ENCODE measurements around the gene SIMC1.
"Not testable (repeated sequence)": the region's sequence is repeated elsewhere in the genome, so short reads cannot be mapped to it uniquely, and the experiment has no call there.

The SIMC1 gene

GRCh38 chr5:176216393-176216916 is 21.8 kb upstream of the SIMC1 start:
- DNase-seq: not testable (repeated sequence)

GRCh38 chr5:176217188-176217729 is 21.0 kb upstream of the SIMC1 start:
- not testable (repeated sequence) for DNase-seq

GRCh38 chr5:176217764-176218163 is 20.5 kb upstream of the SIMC1 start:
- not testable (repeated sequence) for DNase-seq

GRCh38 chr5:176222006-176222405 is 16.2 kb upstream of the SIMC1 start:
- not testable (repeated sequence) for DNase-seq

- DNase-seq: not testable (repeated sequence)
Observed at GRCh38 chr5:176228358-176228757, 9.9 kb upstream of the SIMC1 start.

GRCh38 chr5:176233253-176233652 is 5.0 kb upstream of the SIMC1 start:
- not testable (repeated sequence) for DNase-seq

- peak; percentile 75 for DNase-seq
Observed at GRCh38 chr5:176235155-176235554, 3.1 kb upstream of the SIMC1 start.

- DNase-seq: not testable (repeated sequence)
Observed at GRCh38 chr5:176238645-176239283, 540 bp downstream of the SIMC1 start.

GRCh38 chr5:176239304-176239703 is 1.1 kb downstream of the SIMC1 start:
- DNase-seq: not testable (repeated sequence)

- DNase-seq: not testable (repeated sequence)
Observed at GRCh38 chr5:176244318-176244717, 6.1 kb downstream of the SIMC1 start.

GRCh38 chr5:176245074-176245473 is 6.8 kb downstream of the SIMC1 start:
- not testable (repeated sequence) for DNase-seq

- not testable (repeated sequence) for DNase-seq
Observed at GRCh38 chr5:176245489-176245888, 7.3 kb downstream of the SIMC1 start.

GRCh38 chr5:176250691-176251090 is 12.5 kb downstream of the SIMC1 start:
- DNase-seq: not testable (repeated sequence)

GRCh38 chr5:176252171-176252570 is 13.9 kb downstream of the SIMC1 start:
- not testable (repeated sequence) for DNase-seq

- not testable (repeated sequence) for DNase-seq
Observed at GRCh38 chr5:176253370-176254065, 15.3 kb downstream of the SIMC1 start.

- not testable (repeated sequence) for DNase-seq
Observed at GRCh38 chr5:176254066-176254393, 15.8 kb downstream of the SIMC1 start.

GRCh38 chr5:176257871-176258505 is 19.8 kb downstream of the SIMC1 start:
- DNase-seq: not testable (repeated sequence)

GRCh38 chr5:176260682-176261081 is 22.5 kb downstream of the SIMC1 start:
- not testable (repeated sequence) for DNase-seq

- DNase-seq: not testable (repeated sequence)
Observed at GRCh38 chr5:176266448-176266847, 28.2 kb downstream of the SIMC1 start.

- not testable (repeated sequence) for DNase-seq
Observed at GRCh38 chr5:176289018-176289417, 50.8 kb downstream of the SIMC1 start.

GRCh38 chr5:176290057-176290840 is 52.0 kb downstream of the SIMC1 start:
- DNase-seq: not testable (repeated sequence)

- DNase-seq: not testable (repeated sequence)
Observed at GRCh38 chr5:176305356-176305755, 67.1 kb downstream of the SIMC1 start.
